H1 (cell line): ENCODE data around the gene RPS28. TPM values are rescaled to one million over a fixed set of nuclear protein-coding genes. Genes with fewer than 3 reads are reported as not detected.

Experiments used
- CTCF ChIA-PET: fragments of 300-600 bp; sonication (Branson Sonifier 250); formaldehyde crosslinking; loops from one replicate; lab custom pipeline; 2021; ENCODE audit not compliant: partially characterized antibody; lab: Charles Lee
- POLR2A ChIA-PET: fragments of 300-600 bp; sonication (Branson Sonifier 250); formaldehyde crosslinking; loops from one replicate; lab custom pipeline; 2021; ENCODE audit warnings: inconsistent platforms; ENCODE audit not compliant: partially characterized antibody; lab: Charles Lee
- DNase-seq, 2 experiments: peaks; one replicate each; pipeline versions ENCODE4 v3.0.0 to v3.0.0-alpha.2; 2010 to 2022; ENCODE audit warnings: low spot score in 2 of 2, low read depth in 1 of 2, mixed read lengths in 1 of 2
- FAIRE-seq: peaks from 2 replicates; lab custom pipeline; 2011; peaks lifted over from hg19 to GRCh38; lab: Jason Lieb, UNC
- H2AFZ ChIP-seq: 2 replicates; pipeline ENCODE4 v1.8.1; 2012; ENCODE audit warnings: low read length, inconsistent platforms
- H2AK5ac ChIP-seq: 2 replicates; pipeline ENCODE4 v1.6.1; 2013; ENCODE audit warnings: low read depth, low read length
- H2BK120ac ChIP-seq: replicated peaks from 2 replicates; pipeline ENCODE3; 2013; ENCODE audit warnings: low read depth, low read length, inconsistent platforms
- H2BK12ac ChIP-seq: 2 replicates; pipeline ENCODE4 v1.6.1; 2013; ENCODE audit warnings: low read depth, low read length
- H2BK15ac ChIP-seq: 2 replicates; pipeline ENCODE4 v1.6.1; 2013; ENCODE audit warnings: low read length
- H2BK20ac ChIP-seq: 2 replicates; pipeline ENCODE4 v1.6.1; 2013; ENCODE audit warnings: low read length
- H2BK5ac ChIP-seq: 2 replicates; pipeline ENCODE4 v1.6.1; 2013; ENCODE audit warnings: low read depth, low read length
- H3K14ac ChIP-seq: 2 replicates; pipeline ENCODE4 v1.6.1; 2013; ENCODE audit warnings: inconsistent platforms; ENCODE audit not compliant: insufficient read length
- H3K18ac ChIP-seq: 2 replicates; pipeline ENCODE4 v1.6.1; 2013; ENCODE audit warnings: low read length; ENCODE audit errors: extremely low read depth
- H3K23ac ChIP-seq: 2 replicates; pipeline ENCODE4 v1.6.1; 2013; ENCODE audit warnings: inconsistent platforms; ENCODE audit not compliant: insufficient read length
- H3K23me2 ChIP-seq: 2 replicates; pipeline ENCODE4 v1.6.1; 2013; ENCODE audit warnings: low read depth, low read length
- H3K27ac ChIP-seq: 2 replicates; pipeline ENCODE4 v1.6.1; 2011; ENCODE audit warnings: low read depth, low read length, inconsistent platforms
- H3K27me3 ChIP-seq, 4 experiments: replicated peaks in 1 of 4; 1 replicate in 1 of 4; 2 replicates in 3 of 4; pipeline versions ENCODE4 v1.6.1 to v1.8.1; 2011 to 2013; ENCODE audit warnings: low read length in 3 of 4, mild to moderate bottlenecking in 3 of 4, inconsistent platforms in 2 of 4, mixed read lengths in 2 of 4, moderate library complexity in 1 of 4; ENCODE audit not compliant: control insufficient read depth in 3 of 4, insufficient read depth in 3 of 4; ENCODE audit errors: extremely low read depth in 1 of 4
- H3K36me3 ChIP-seq, 4 experiments: 2 replicates each; pipeline versions ENCODE4 v1.6.1 to v1.8.1; 2011 to 2013; ENCODE audit warnings: mild to moderate bottlenecking in 4 of 4, low read length in 3 of 4, moderate library complexity in 2 of 4, control low read depth in 1 of 4, inconsistent platforms in 1 of 4; ENCODE audit not compliant: insufficient read depth in 4 of 4, control insufficient read depth in 2 of 4
- H3K4ac ChIP-seq: replicated peaks from 2 replicates; pipeline ENCODE3; 2013; ENCODE audit warnings: low read length, low read depth, mixed read lengths, inconsistent platforms; ENCODE audit not compliant: insufficient read length
- H3K4me1 ChIP-seq, 4 experiments: replicated peaks in 1 of 4; 1 replicate in 1 of 4; 2 replicates in 3 of 4; pipeline versions ENCODE4 v1.6.1 to v1.8.1; 2011 to 2013; ENCODE audit warnings: low read length in 3 of 4, inconsistent platforms in 2 of 4, mixed read lengths in 1 of 4; ENCODE audit not compliant: insufficient read depth in 4 of 4, control insufficient read depth in 3 of 4
- H3K4me2 ChIP-seq, 2 experiments: 2 replicates each; pipeline versions ENCODE4 v1.6.1 to v1.8.1; 2011 to 2013; ENCODE audit warnings: low read depth in 2 of 2, low read length in 2 of 2, control low read depth in 1 of 2, inconsistent platforms in 1 of 2, mild to moderate bottlenecking in 1 of 2; ENCODE audit not compliant: insufficient read depth in 1 of 2
- H3K4me3 ChIP-seq, 4 experiments: fragments of 200-600, 300-600 bp in 1 of 4; sonication (generic), shearing (Covaris generic), sonication (Bioruptor Twin) in 1 of 4; 2 replicates each; pipeline versions ENCODE4 v1.5.1 to v1.8.1; 2011 to 2016; ENCODE audit warnings: low read length in 4 of 4, low read depth in 3 of 4, control low read depth in 2 of 4, inconsistent platforms in 2 of 4, mild to moderate bottlenecking in 2 of 4, mixed read lengths in 1 of 4, moderate library complexity in 1 of 4; ENCODE audit not compliant: insufficient read depth in 2 of 4; ENCODE audit errors: extremely low read depth in 1 of 4
- H3K56ac ChIP-seq: replicated peaks from 2 replicates; pipeline ENCODE3; 2013; ENCODE audit warnings: low read depth, mild to moderate bottlenecking, mixed read lengths, low read length, inconsistent platforms; ENCODE audit not compliant: insufficient read length
- H3K79me1 ChIP-seq: 2 replicates; pipeline ENCODE4 v1.6.1; 2013; ENCODE audit warnings: low read depth, low read length, control low read depth
- H3K79me2 ChIP-seq, 2 experiments: 2 replicates each; pipeline versions ENCODE4 v1.6.1 to v1.8.1; 2012 to 2013; ENCODE audit warnings: low read length in 2 of 2, mild to moderate bottlenecking in 2 of 2, inconsistent platforms in 1 of 2; ENCODE audit not compliant: insufficient read depth in 2 of 2, control insufficient read depth in 1 of 2
- H3K9ac ChIP-seq, 4 experiments: replicated peaks in 1 of 4; 1 replicate in 1 of 4; 2 replicates in 3 of 4; pipeline versions ENCODE4 v1.6.1 to v1.8.1; 2011 to 2013; ENCODE audit warnings: low read depth in 3 of 4, low read length in 3 of 4, control low read depth in 2 of 4, mild to moderate bottlenecking in 2 of 4, moderate library complexity in 2 of 4, inconsistent platforms in 1 of 4; ENCODE audit errors: extremely low read depth in 1 of 4
- H3K9me3 ChIP-seq, 2 experiments: 2 replicates each; pipeline versions ENCODE4 v1.6.1 to v1.8.1; 2012 to 2013; ENCODE audit warnings: mild to moderate bottlenecking in 2 of 2, moderate library complexity in 2 of 2, control low read depth in 1 of 2, inconsistent platforms in 1 of 2, low read depth in 1 of 2, low read length in 1 of 2, mixed read lengths in 1 of 2; ENCODE audit not compliant: insufficient read depth in 2 of 2
- H4K20me1 ChIP-seq, 2 experiments: replicated peaks in 1 of 2; 2 replicates each; pipeline versions ENCODE3 to v1.8.1; 2011 to 2013; ENCODE audit warnings: inconsistent platforms in 2 of 2, low read length in 2 of 2, mild to moderate bottlenecking in 1 of 2; ENCODE audit not compliant: insufficient read depth in 2 of 2, control insufficient read depth in 1 of 2
- H4K5ac ChIP-seq: 2 replicates; pipeline ENCODE4 v1.6.1; 2013; ENCODE audit warnings: low read length, low read depth, mixed read lengths, inconsistent platforms; ENCODE audit not compliant: insufficient read length
- H4K8ac ChIP-seq: 2 replicates; pipeline ENCODE4 v1.8.0; 2013; ENCODE audit warnings: mild to moderate bottlenecking, moderate library complexity, low read length, inconsistent platforms; ENCODE audit not compliant: insufficient read depth; ENCODE audit errors: extremely low read depth
- H4K91ac ChIP-seq: replicated peaks from 2 replicates; pipeline ENCODE3; 2013; ENCODE audit warnings: low read length, mixed read lengths, inconsistent platforms; ENCODE audit not compliant: insufficient read length
- EGR1 ChIP-seq: IDR thresholded peaks from 2 replicates; pipeline ENCODE4 v1.6.1; 2011; ENCODE audit warnings: low read depth, low read length, borderline replicate concordance
- RFX5 ChIP-seq: IDR thresholded peaks from 2 replicates; pipeline ENCODE4 v1.6.1; 2011; ENCODE audit warnings: low read depth, low read length, improper control_type of control experiment, borderline replicate concordance
- SP1 ChIP-seq: IDR thresholded peaks from 2 replicates; pipeline ENCODE4 v1.6.1; 2011; ENCODE audit warnings: low read depth, low read length
- SP2 ChIP-seq: IDR thresholded peaks from 2 replicates; pipeline ENCODE4 v1.6.1; 2012; ENCODE audit warnings: mild to moderate bottlenecking, low read length, inconsistent platforms
- TAF7 ChIP-seq: optimal IDR thresholded peaks from 2 replicates; pipeline ENCODE3; 2011; ENCODE audit warnings: low read depth, mild to moderate bottlenecking, inconsistent platforms, low read length, moderate library complexity, borderline replicate concordance
- WGBS, 2 experiments: shearing (Covaris generic) in 1 of 2; methylation state at CpG; one replicate each; pipeline versions ENCODE4 v1.1.6 to v1.1.7; 2013 to 2015; ENCODE audit warnings: low lambda C conversion rate in 2 of 2, mixed read lengths in 2 of 2, inconsistent platforms in 1 of 2, low coverage in 1 of 2, missing lambda C conversion rate in 1 of 2; ENCODE audit not compliant: insufficient replicate concordance in 2 of 2, insufficient coverage in 1 of 2, insufficient read length in 1 of 2; ENCODE audit errors: extremely low coverage in 1 of 2, missing lambda C conversion rate in 1 of 2; 5-methylcytosine and 5-hydroxymethylcytosine counted together
- polyA plus RNA-seq, 7 experiments: library from polyadenylated mRNA; depleted of rRNA in 3 of 7; stranded (reverse) in 5 of 7; unstranded in 2 of 7; fragments of >200 nt in 5 of 7; fragments of 200-250 nt in 2 of 7; gene quantifications; 1 replicate in 5 of 7; 2 replicates in 1 of 7; 4 replicates in 1 of 7; pipeline versions ENCODE4 v1.2.1 to v1.2.3, GENCODE V29; 2011 to 2013; ENCODE audit warnings: missing spikeins in 2 of 7, mixed read lengths in 2 of 7
- total RNA-seq: library from RNA; stranded (reverse); fragmentation: NEBNext Ultra II Directional; extraction: Animal tissue kit (Norgen Biotek cat#: 25700); gene quantifications from 2 replicates; pipeline ENCODE4 v1.2.1, GENCODE V29; 2021
- TF ChIP-seq, protein P1 (sequence below): IDR thresholded peaks from 2 replicates; pipeline ENCODE4 v1.6.1; 2011; ENCODE audit warnings: low read depth, mild to moderate bottlenecking, low read length; ENCODE audit not compliant: insufficient read depth

RPS28 gene
- total and polyA plus RNA-seq, 2 of the 8 experiments (the other 6 are each of a cell fraction or from before 2014, with no cell fraction given) = 1,241 to 1,699 TPM

DNA sequence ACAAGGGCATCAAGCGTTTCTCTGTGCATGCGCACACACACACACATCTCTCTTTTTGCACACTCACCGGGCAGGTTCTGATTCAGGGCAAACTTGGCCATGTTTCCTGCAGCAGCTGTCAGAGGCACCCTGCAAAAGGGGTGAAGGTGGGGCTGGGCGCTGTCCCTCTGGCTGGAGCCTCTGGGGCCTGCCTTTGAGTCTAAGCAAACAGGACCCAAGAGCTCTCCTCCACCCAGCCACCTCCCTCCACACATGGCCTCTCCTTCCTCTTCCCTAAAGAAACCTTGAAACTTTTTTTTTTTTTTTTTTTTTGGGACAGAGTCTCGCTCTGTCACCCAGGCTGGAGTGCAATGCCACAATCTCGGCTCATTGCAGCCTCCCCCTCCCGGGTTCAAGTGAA is 16.4 kb downstream of the RPS28 start:
- Histone ChIP-seq H3K9me3 (no peaks in the 10 kb centered on the region), H3K23ac (no peak overlapping the region), H3K56ac (no peak overlapping the region), H2AFZ (no peak overlapping the region), H2BK20ac (no peak overlapping the region), H4K20me1 (peaks cover 0 to 2% of the 10 kb centered on the region in 2 experiments), H2BK15ac (0 out of 2 replicates have a peak overlapping the region, but pooled peaks have one; percentile 9), H4K91ac (no peak overlapping the region), H3K27me3 (peaks cover 20 to 35% (median 31%) of the 10 kb centered on the region in 4 experiments), H3K27ac (no peak overlapping the region), H2AK5ac (no peak overlapping the region), H3K18ac (no peak overlapping the region), H2BK5ac (no peak overlapping the region), H3K79me2 (no peaks in the 10 kb centered on the region), H3K36me3 (0 out of 8 replicates have a peak, but pooled peaks cover 0 to 4% (median 0%) of the 10 kb centered on the region in 4 experiments), H3K4me1 (peaks cover 0 to 21% (median 13%) of the 10 kb centered on the region in 4 experiments; a peak in 6 of 7 replicates), H4K5ac (no peak overlapping the region), H3K4me3 (no peak overlapping the region), H3K9ac (no peak overlapping the region), H2BK12ac (0 out of 2 replicates have a peak overlapping the region, but pooled peaks have one; percentile 6), H3K79me1 (no peaks in the 10 kb centered on the region), H4K8ac (no peak overlapping the region; the same call in 1 of the 2 replicates), H3K4ac (no peak overlapping the region), H2BK120ac (peak overlapping the region; percentile 43), H3K23me2 (peaks cover 18% of the 10 kb centered on the region; the same call in 1 of the 2 replicates), H3K4me2 (no peak overlapping the region), H3K14ac (no peak overlapping the region)
- DNase-seq (no peak), FAIRE-seq (no peak)
- WGBS, 2 experiments = 77% methylated on average over 4 of the region's 7 CpGs; no CpG with 5 or more reads in 1 of the 2 experiments
- TF ChIP-seq, protein P1, sequence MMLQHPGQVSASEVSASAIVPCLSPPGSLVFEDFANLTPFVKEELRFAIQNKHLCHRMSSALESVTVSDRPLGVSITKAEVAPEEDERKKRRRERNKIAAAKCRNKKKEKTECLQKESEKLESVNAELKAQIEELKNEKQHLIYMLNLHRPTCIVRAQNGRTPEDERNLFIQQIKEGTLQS = no peak
- TF ChIP-seq EGR1 (no peak), SP2 (no peak), SP1 (no peak), TAF7 (no peak), RFX5 (no peak)
- ChIA-PET CTCF (interaction anchor here (8.2 kb wide), 1 partner anchor 17 kb away, joined by 68 read pairs; no protein-coding TSS in a partner anchor), POLR2A (interaction anchor here (0.6 to 27.1 kb wide), 3 partner anchors 24 to 1617 kb away, joined by 3 to 583 read pairs (median 4); partner anchors contain the start of genes CD320, NDUFA7 and RPS28)
